H1 (cell line): Measurements from ENCODE around the gene ITGB8. TPM values are rescaled to one million over a fixed set of nuclear protein-coding genes. Genes with fewer than 3 reads are reported as not detected.

Source experiments
- CTCF ChIA-PET: fragments of 300-600 bp; sonication (Branson Sonifier 250); formaldehyde crosslinking; loops from one replicate; lab custom pipeline; 2021; ENCODE audit not compliant: partially characterized antibody; lab: Charles Lee
- POLR2A ChIA-PET: fragments of 300-600 bp; sonication (Branson Sonifier 250); formaldehyde crosslinking; loops from one replicate; lab custom pipeline; 2021; ENCODE audit warnings: inconsistent platforms; ENCODE audit not compliant: partially characterized antibody; lab: Charles Lee
- DNase-seq, 2 experiments: peaks; one replicate each; pipeline versions ENCODE4 v3.0.0 to v3.0.0-alpha.2; 2010 to 2022; ENCODE audit warnings: low spot score in 2 of 2, low read depth in 1 of 2, mixed read lengths in 1 of 2
- FAIRE-seq: peaks from 2 replicates; lab custom pipeline; 2011; peaks lifted over from hg19 to GRCh38; lab: Jason Lieb, UNC
- H2AFZ ChIP-seq: 2 replicates; pipeline ENCODE4 v1.8.1; 2012; ENCODE audit warnings: low read length, inconsistent platforms
- H2AK5ac ChIP-seq: 2 replicates; pipeline ENCODE4 v1.6.1; 2013; ENCODE audit warnings: low read depth, low read length
- H2BK120ac ChIP-seq: replicated peaks from 2 replicates; pipeline ENCODE3; 2013; ENCODE audit warnings: low read depth, low read length, inconsistent platforms
- H2BK12ac ChIP-seq: 2 replicates; pipeline ENCODE4 v1.6.1; 2013; ENCODE audit warnings: low read depth, low read length
- H2BK15ac ChIP-seq: 2 replicates; pipeline ENCODE4 v1.6.1; 2013; ENCODE audit warnings: low read length
- H2BK20ac ChIP-seq: 2 replicates; pipeline ENCODE4 v1.6.1; 2013; ENCODE audit warnings: low read length
- H2BK5ac ChIP-seq: 2 replicates; pipeline ENCODE4 v1.6.1; 2013; ENCODE audit warnings: low read depth, low read length
- H3K14ac ChIP-seq: 2 replicates; pipeline ENCODE4 v1.6.1; 2013; ENCODE audit warnings: inconsistent platforms; ENCODE audit not compliant: insufficient read length
- H3K18ac ChIP-seq: 2 replicates; pipeline ENCODE4 v1.6.1; 2013; ENCODE audit warnings: low read length; ENCODE audit errors: extremely low read depth
- H3K23ac ChIP-seq: 2 replicates; pipeline ENCODE4 v1.6.1; 2013; ENCODE audit warnings: inconsistent platforms; ENCODE audit not compliant: insufficient read length
- H3K23me2 ChIP-seq: 2 replicates; pipeline ENCODE4 v1.6.1; 2013; ENCODE audit warnings: low read depth, low read length
- H3K27ac ChIP-seq: 2 replicates; pipeline ENCODE4 v1.6.1; 2011; ENCODE audit warnings: low read depth, low read length, inconsistent platforms
- H3K27me3 ChIP-seq, 4 experiments: replicated peaks in 1 of 4; 1 replicate in 1 of 4; 2 replicates in 3 of 4; pipeline versions ENCODE4 v1.6.1 to v1.8.1; 2011 to 2013; ENCODE audit warnings: low read length in 3 of 4, mild to moderate bottlenecking in 3 of 4, inconsistent platforms in 2 of 4, mixed read lengths in 2 of 4, moderate library complexity in 1 of 4; ENCODE audit not compliant: control insufficient read depth in 3 of 4, insufficient read depth in 3 of 4; ENCODE audit errors: extremely low read depth in 1 of 4
- H3K36me3 ChIP-seq, 4 experiments: 2 replicates each; pipeline versions ENCODE4 v1.6.1 to v1.8.1; 2011 to 2013; ENCODE audit warnings: mild to moderate bottlenecking in 4 of 4, low read length in 3 of 4, moderate library complexity in 2 of 4, control low read depth in 1 of 4, inconsistent platforms in 1 of 4; ENCODE audit not compliant: insufficient read depth in 4 of 4, control insufficient read depth in 2 of 4
- H3K4ac ChIP-seq: replicated peaks from 2 replicates; pipeline ENCODE3; 2013; ENCODE audit warnings: low read length, low read depth, mixed read lengths, inconsistent platforms; ENCODE audit not compliant: insufficient read length
- H3K4me1 ChIP-seq, 4 experiments: replicated peaks in 1 of 4; 1 replicate in 1 of 4; 2 replicates in 3 of 4; pipeline versions ENCODE4 v1.6.1 to v1.8.1; 2011 to 2013; ENCODE audit warnings: low read length in 3 of 4, inconsistent platforms in 2 of 4, mixed read lengths in 1 of 4; ENCODE audit not compliant: insufficient read depth in 4 of 4, control insufficient read depth in 3 of 4
- H3K4me2 ChIP-seq, 2 experiments: 2 replicates each; pipeline versions ENCODE4 v1.6.1 to v1.8.1; 2011 to 2013; ENCODE audit warnings: low read depth in 2 of 2, low read length in 2 of 2, control low read depth in 1 of 2, inconsistent platforms in 1 of 2, mild to moderate bottlenecking in 1 of 2; ENCODE audit not compliant: insufficient read depth in 1 of 2
- H3K4me3 ChIP-seq, 4 experiments: fragments of 200-600, 300-600 bp in 1 of 4; sonication (generic), shearing (Covaris generic), sonication (Bioruptor Twin) in 1 of 4; 2 replicates each; pipeline versions ENCODE4 v1.5.1 to v1.8.1; 2011 to 2016; ENCODE audit warnings: low read length in 4 of 4, low read depth in 3 of 4, control low read depth in 2 of 4, inconsistent platforms in 2 of 4, mild to moderate bottlenecking in 2 of 4, mixed read lengths in 1 of 4, moderate library complexity in 1 of 4; ENCODE audit not compliant: insufficient read depth in 2 of 4; ENCODE audit errors: extremely low read depth in 1 of 4
- H3K56ac ChIP-seq: replicated peaks from 2 replicates; pipeline ENCODE3; 2013; ENCODE audit warnings: low read depth, mild to moderate bottlenecking, mixed read lengths, low read length, inconsistent platforms; ENCODE audit not compliant: insufficient read length
- H3K79me1 ChIP-seq: 2 replicates; pipeline ENCODE4 v1.6.1; 2013; ENCODE audit warnings: low read depth, low read length, control low read depth
- H3K79me2 ChIP-seq, 2 experiments: 2 replicates each; pipeline versions ENCODE4 v1.6.1 to v1.8.1; 2012 to 2013; ENCODE audit warnings: low read length in 2 of 2, mild to moderate bottlenecking in 2 of 2, inconsistent platforms in 1 of 2; ENCODE audit not compliant: insufficient read depth in 2 of 2, control insufficient read depth in 1 of 2
- H3K9ac ChIP-seq, 4 experiments: replicated peaks in 1 of 4; 1 replicate in 1 of 4; 2 replicates in 3 of 4; pipeline versions ENCODE4 v1.6.1 to v1.8.1; 2011 to 2013; ENCODE audit warnings: low read depth in 3 of 4, low read length in 3 of 4, control low read depth in 2 of 4, mild to moderate bottlenecking in 2 of 4, moderate library complexity in 2 of 4, inconsistent platforms in 1 of 4; ENCODE audit errors: extremely low read depth in 1 of 4
- H3K9me3 ChIP-seq, 2 experiments: 2 replicates each; pipeline versions ENCODE4 v1.6.1 to v1.8.1; 2012 to 2013; ENCODE audit warnings: mild to moderate bottlenecking in 2 of 2, moderate library complexity in 2 of 2, control low read depth in 1 of 2, inconsistent platforms in 1 of 2, low read depth in 1 of 2, low read length in 1 of 2, mixed read lengths in 1 of 2; ENCODE audit not compliant: insufficient read depth in 2 of 2
- H4K20me1 ChIP-seq, 2 experiments: replicated peaks in 1 of 2; 2 replicates each; pipeline versions ENCODE3 to v1.8.1; 2011 to 2013; ENCODE audit warnings: inconsistent platforms in 2 of 2, low read length in 2 of 2, mild to moderate bottlenecking in 1 of 2; ENCODE audit not compliant: insufficient read depth in 2 of 2, control insufficient read depth in 1 of 2
- H4K5ac ChIP-seq: 2 replicates; pipeline ENCODE4 v1.6.1; 2013; ENCODE audit warnings: low read length, low read depth, mixed read lengths, inconsistent platforms; ENCODE audit not compliant: insufficient read length
- H4K8ac ChIP-seq: 2 replicates; pipeline ENCODE4 v1.8.0; 2013; ENCODE audit warnings: mild to moderate bottlenecking, moderate library complexity, low read length, inconsistent platforms; ENCODE audit not compliant: insufficient read depth; ENCODE audit errors: extremely low read depth
- H4K91ac ChIP-seq: replicated peaks from 2 replicates; pipeline ENCODE3; 2013; ENCODE audit warnings: low read length, mixed read lengths, inconsistent platforms; ENCODE audit not compliant: insufficient read length
- ATF3 ChIP-seq: IDR thresholded peaks from 2 replicates; pipeline ENCODE4 v1.6.1; 2011; ENCODE audit warnings: low read depth, mild to moderate bottlenecking, low read length; ENCODE audit not compliant: insufficient read depth
- CBX5 ChIP-seq: fragments of 300-800, 300-1000 bp; sonication (generic); IDR thresholded peaks from 2 replicates; pipeline ENCODE4 v1.7.1; 2016; ENCODE audit warnings: antibody characterized with exemption, low read length, low read depth
- CHD1 ChIP-seq: IDR thresholded peaks from 2 replicates; pipeline ENCODE4 v1.6.1; 2012; ENCODE audit warnings: low read depth, low read length, improper control_type of control experiment
- CREB1 ChIP-seq: IDR thresholded peaks from 2 replicates; pipeline ENCODE4 v1.6.1; 2012; ENCODE audit warnings: inconsistent platforms
- EGR1 ChIP-seq: IDR thresholded peaks from 2 replicates; pipeline ENCODE4 v1.6.1; 2011; ENCODE audit warnings: low read depth, low read length, borderline replicate concordance
- EZH2 ChIP-seq: fragments of 200-600 bp; sonication (generic); IDR thresholded peaks from 2 replicates; pipeline ENCODE4 v1.7.1; 2012; ENCODE audit warnings: low read depth, mild to moderate bottlenecking, moderate library complexity, low read length, inconsistent platforms; ENCODE audit not compliant: severe bottlenecking
- JUND ChIP-seq: IDR thresholded peaks from 2 replicates; pipeline ENCODE4 v1.6.1; 2011; ENCODE audit warnings: mild to moderate bottlenecking, improper control_type of control experiment, low read length
- PHF8 ChIP-seq: fragments of 200-600 bp; sonication (generic); conservative IDR thresholded peaks from 2 replicates; pipeline ENCODE4 v1.7.1; 2012; ENCODE audit warnings: low read depth, mild to moderate bottlenecking, inconsistent platforms, low read length, moderate library complexity
- POU5F1 ChIP-seq: IDR thresholded peaks from 2 replicates; pipeline ENCODE4 v1.6.1; 2011; ENCODE audit warnings: low read depth, mild to moderate bottlenecking, low read length, moderate library complexity
- SP1 ChIP-seq: IDR thresholded peaks from 2 replicates; pipeline ENCODE4 v1.6.1; 2011; ENCODE audit warnings: low read depth, low read length
- SP2 ChIP-seq: IDR thresholded peaks from 2 replicates; pipeline ENCODE4 v1.6.1; 2012; ENCODE audit warnings: mild to moderate bottlenecking, low read length, inconsistent platforms
- TEAD4 ChIP-seq: IDR thresholded peaks from 2 replicates; pipeline ENCODE4 v1.6.1; 2012; ENCODE audit warnings: low read depth, low read length, inconsistent platforms, mixed read lengths
- YY1 ChIP-seq: IDR thresholded peaks from 2 replicates; pipeline ENCODE4 v1.6.1; 2011; ENCODE audit warnings: low read depth, mild to moderate bottlenecking, low read length
- WGBS, 2 experiments: shearing (Covaris generic) in 1 of 2; methylation state at CpG; one replicate each; pipeline versions ENCODE4 v1.1.6 to v1.1.7; 2013 to 2015; ENCODE audit warnings: low lambda C conversion rate in 2 of 2, mixed read lengths in 2 of 2, inconsistent platforms in 1 of 2, low coverage in 1 of 2, missing lambda C conversion rate in 1 of 2; ENCODE audit not compliant: insufficient replicate concordance in 2 of 2, insufficient coverage in 1 of 2, insufficient read length in 1 of 2; ENCODE audit errors: extremely low coverage in 1 of 2, missing lambda C conversion rate in 1 of 2; 5-methylcytosine and 5-hydroxymethylcytosine counted together
- polyA plus RNA-seq, 7 experiments: library from polyadenylated mRNA; depleted of rRNA in 3 of 7; stranded (reverse) in 5 of 7; unstranded in 2 of 7; fragments of >200 nt in 5 of 7; fragments of 200-250 nt in 2 of 7; gene quantifications; 1 replicate in 5 of 7; 2 replicates in 1 of 7; 4 replicates in 1 of 7; pipeline versions ENCODE4 v1.2.1 to v1.2.3, GENCODE V29; 2011 to 2013; ENCODE audit warnings: missing spikeins in 2 of 7, mixed read lengths in 2 of 7
- total RNA-seq: library from RNA; stranded (reverse); fragmentation: NEBNext Ultra II Directional; extraction: Animal tissue kit (Norgen Biotek cat#: 25700); gene quantifications from 2 replicates; pipeline ENCODE4 v1.2.1, GENCODE V29; 2021

The ITGB8 gene
- total and polyA plus RNA-seq, 2 of the 8 experiments (the other 6 are each of a cell fraction or from before 2014, with no cell fraction given): 1.2 to 3.6 TPM

- POLR2A ChIA-PET: no interaction called here
- Histone ChIP-seq H3K27me3 (no peaks in the 10 kb centered on the region), H3K14ac (no peak overlapping the region), H3K9me3 (no peaks in the 10 kb centered on the region), H4K91ac (no peak overlapping the region), H2BK12ac (no peak overlapping the region), H3K79me1 (no peaks in the 10 kb centered on the region), H3K79me2 (no peaks in the 10 kb centered on the region), H2BK20ac (no peak overlapping the region), H3K56ac (no peak overlapping the region), H3K27ac (no peak overlapping the region), H3K4me3 (no peak overlapping the region), H3K4me1 (no peaks in the 10 kb centered on the region), H2AK5ac (no peak overlapping the region), H4K5ac (no peak overlapping the region), H3K4me2 (no peak overlapping the region), H3K18ac (no peak overlapping the region), H3K23ac (no peak overlapping the region), H3K36me3 (no peaks in the 10 kb centered on the region; a peak in 1 of 8 replicates), H3K9ac (no peak overlapping the region), H3K23me2 (no peaks in the 10 kb centered on the region), H2AFZ (no peak overlapping the region), H3K4ac (no peak overlapping the region), H4K8ac (no peak overlapping the region), H2BK5ac (no peak overlapping the region), H4K20me1 (no peaks in the 10 kb centered on the region), H2BK120ac (no peak overlapping the region), H2BK15ac (no peak overlapping the region)
- DNase-seq: no peak
- 91% methylated on average over 1 of the region's 1 CpG; no CpG with 5 or more reads in 1 of the 2 experiments for WGBS, 2 experiments
- no peak for FAIRE-seq
- CTCF ChIA-PET: interaction anchor here (1.3 kb wide), 1 partner anchor 25 kb away, joined by 3 read pairs; no protein-coding TSS in a partner anchor
- no peak for TF ChIP-seq CHD1
- TF ChIP-seq POU5F1: no peak
- no peak for TF ChIP-seq CREB1
- no peak for TF ChIP-seq PHF8
- TF ChIP-seq TEAD4: no peak
- TF ChIP-seq CBX5: no peak
- TF ChIP-seq EZH2: no peak
- TF ChIP-seq EGR1: no peak
- TF ChIP-seq JUND: no peak
- TF ChIP-seq SP2: no peak
- TF ChIP-seq YY1: no peak
- TF ChIP-seq SP1: no peak
- no peak for TF ChIP-seq ATF3
Observed at GRCh38 chr7:20351901-20352300, 21.2 kb downstream of the ITGB8 start.
